ENCODE results near the gene LYPLA2.

LYPLA2 gene

DNA sequence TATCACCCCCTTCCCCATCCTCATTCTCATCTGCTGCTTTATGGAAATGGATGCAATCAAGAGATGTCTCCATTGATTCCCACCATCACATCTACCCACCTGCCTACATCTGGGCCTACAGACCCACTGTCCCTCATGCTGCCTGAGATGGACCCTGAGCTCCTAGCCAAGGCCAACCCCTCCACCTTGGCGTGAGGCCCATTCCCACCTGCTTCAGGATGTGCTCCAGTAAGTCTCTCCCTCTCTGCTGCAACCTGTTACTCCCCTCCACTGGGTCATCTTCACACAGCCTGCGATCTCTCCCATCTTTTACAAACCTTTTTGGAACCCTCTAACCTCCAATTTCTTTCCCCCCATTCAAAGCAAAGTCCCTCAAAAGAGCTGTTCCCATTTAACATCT is 14.1 kb downstream of the LYPLA2 start:
- Histone ChIP-seq H3K9me3 (ENCODE audit: insufficient read depth, low read depth, low read length) (no peaks in the 10 kb centered on the region), H3K9ac (ENCODE audit: low read depth, low read length) (no peak overlapping the region), H3K4me3 (ENCODE audit: low read length) (no peak overlapping the region), H3K27me3 (ENCODE audit: insufficient read depth, low read length) (peaks cover 16% of the 10 kb centered on the region), H3K4me1 (ENCODE audit: insufficient read depth, low read length) (no peaks in the 10 kb centered on the region), H3K27ac (ENCODE audit: low read length) (no peak overlapping the region), H3K36me3 (ENCODE audit: insufficient read depth, low read depth, low read length) (no peaks in the 10 kb centered on the region)

DNA sequence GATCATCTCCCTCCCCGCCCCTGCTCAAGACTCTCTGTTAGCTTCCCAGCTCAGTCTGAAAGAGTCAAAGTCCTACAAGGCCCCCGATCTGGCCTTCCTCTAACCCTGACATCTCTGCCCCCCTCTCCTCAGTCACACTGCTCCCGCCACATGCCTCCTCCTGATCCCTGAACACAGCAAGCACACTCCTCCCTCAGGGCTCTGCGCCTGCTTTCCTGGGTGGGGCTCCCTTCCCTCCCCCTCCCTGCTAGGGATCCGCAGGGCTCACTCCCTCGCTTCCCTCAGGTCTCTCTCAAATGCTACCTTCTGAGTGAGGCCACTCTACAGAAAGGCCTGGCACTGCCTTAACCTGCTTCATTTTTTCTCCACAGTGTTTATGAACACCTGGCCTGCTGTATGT is 15.3 kb downstream of the LYPLA2 start:
- Histone ChIP-seq H3K27me3 (ENCODE audit: insufficient read depth, low read length) (peaks cover 13% of the 10 kb centered on the region), H3K27ac (ENCODE audit: low read length) (no peak overlapping the region), H3K36me3 (ENCODE audit: insufficient read depth, low read depth, low read length) (no peaks in the 10 kb centered on the region), H3K4me3 (ENCODE audit: low read length) (no peak overlapping the region), H3K9ac (ENCODE audit: low read depth, low read length) (no peak overlapping the region; the same call in 1 of the 2 replicates), H3K4me1 (ENCODE audit: insufficient read depth, low read length) (peaks cover 4% of the 10 kb centered on the region; the same call in 1 of the 2 replicates), H3K9me3 (ENCODE audit: insufficient read depth, low read depth, low read length) (no peaks in the 10 kb centered on the region)

DNA sequence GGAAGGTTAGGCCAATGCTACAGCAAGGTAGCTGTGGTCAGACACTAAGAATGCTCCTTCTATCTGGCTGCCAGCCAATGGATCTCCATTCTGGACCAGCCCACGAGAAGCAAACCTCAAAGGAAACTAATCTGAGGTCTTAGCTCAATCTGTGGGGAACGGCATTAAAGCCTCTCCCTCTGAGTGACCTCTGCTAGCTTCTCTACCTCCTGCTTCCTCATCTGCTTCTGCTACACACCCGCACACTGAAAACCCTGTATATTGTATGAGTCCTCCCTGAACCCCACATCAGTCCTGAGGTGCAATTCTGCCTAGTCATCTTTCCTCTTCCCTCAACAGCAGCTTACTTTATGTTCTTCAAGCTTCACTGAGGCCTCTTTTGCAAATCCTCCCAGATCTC is 16.5 kb downstream of the LYPLA2 start:
- H3K4me3 ChIP-seq (ENCODE audit: low read length): no peak overlapping the region
- peaks cover 4% of the 10 kb centered on the region; the same call in 1 of the 2 replicates for H3K4me1 ChIP-seq (ENCODE audit: insufficient read depth, low read length)
- no peaks in the 10 kb centered on the region for H3K36me3 ChIP-seq (ENCODE audit: insufficient read depth, low read depth, low read length)
- no peak overlapping the region for H3K27ac ChIP-seq (ENCODE audit: low read length)
- no peaks in the 10 kb centered on the region for H3K9me3 ChIP-seq (ENCODE audit: insufficient read depth, low read depth, low read length)
- peaks cover 1% of the 10 kb centered on the region; the same call in 1 of the 2 replicates for H3K27me3 ChIP-seq (ENCODE audit: insufficient read depth, low read length)
- H3K9ac ChIP-seq (ENCODE audit: low read depth, low read length): no peak overlapping the region

DNA sequence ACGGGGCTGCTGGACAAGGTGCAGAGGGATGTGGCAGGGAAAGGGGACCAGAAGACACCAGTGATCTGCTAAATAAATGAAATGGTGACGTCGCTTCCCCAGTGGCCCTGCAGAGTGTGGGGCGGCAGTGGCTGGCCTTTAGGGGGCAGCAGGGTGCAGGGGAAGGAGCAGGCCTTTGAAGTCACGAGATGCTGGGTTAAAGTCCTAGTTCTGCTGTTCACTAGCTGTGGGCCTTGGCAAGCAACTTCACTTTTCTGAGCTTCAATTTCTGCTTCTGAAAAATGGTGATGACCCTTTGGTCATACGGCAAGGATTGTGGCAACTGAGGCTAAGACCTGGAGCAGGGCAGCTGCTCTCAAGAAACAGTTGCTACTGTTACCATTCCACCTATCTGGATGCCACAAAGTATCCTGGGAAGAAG is 18.8 kb downstream of the LYPLA2 start:
- H3K27me3 ChIP-seq (ENCODE audit: insufficient read depth, low read length): no peaks in the 10 kb centered on the region
- no peaks in the 10 kb centered on the region for H3K9me3 ChIP-seq (ENCODE audit: insufficient read depth, low read depth, low read length)
- no peak overlapping the region for H3K4me3 ChIP-seq (ENCODE audit: low read length)
- H3K4me1 ChIP-seq (ENCODE audit: insufficient read depth, low read length): peaks cover 4% of the 10 kb centered on the region; the same call in 1 of the 2 replicates
- no peak overlapping the region for H3K27ac ChIP-seq (ENCODE audit: low read length)
- no peak overlapping the region for H3K9ac ChIP-seq (ENCODE audit: low read depth, low read length)
- H3K36me3 ChIP-seq (ENCODE audit: insufficient read depth, low read depth, low read length): no peaks in the 10 kb centered on the region

DNA sequence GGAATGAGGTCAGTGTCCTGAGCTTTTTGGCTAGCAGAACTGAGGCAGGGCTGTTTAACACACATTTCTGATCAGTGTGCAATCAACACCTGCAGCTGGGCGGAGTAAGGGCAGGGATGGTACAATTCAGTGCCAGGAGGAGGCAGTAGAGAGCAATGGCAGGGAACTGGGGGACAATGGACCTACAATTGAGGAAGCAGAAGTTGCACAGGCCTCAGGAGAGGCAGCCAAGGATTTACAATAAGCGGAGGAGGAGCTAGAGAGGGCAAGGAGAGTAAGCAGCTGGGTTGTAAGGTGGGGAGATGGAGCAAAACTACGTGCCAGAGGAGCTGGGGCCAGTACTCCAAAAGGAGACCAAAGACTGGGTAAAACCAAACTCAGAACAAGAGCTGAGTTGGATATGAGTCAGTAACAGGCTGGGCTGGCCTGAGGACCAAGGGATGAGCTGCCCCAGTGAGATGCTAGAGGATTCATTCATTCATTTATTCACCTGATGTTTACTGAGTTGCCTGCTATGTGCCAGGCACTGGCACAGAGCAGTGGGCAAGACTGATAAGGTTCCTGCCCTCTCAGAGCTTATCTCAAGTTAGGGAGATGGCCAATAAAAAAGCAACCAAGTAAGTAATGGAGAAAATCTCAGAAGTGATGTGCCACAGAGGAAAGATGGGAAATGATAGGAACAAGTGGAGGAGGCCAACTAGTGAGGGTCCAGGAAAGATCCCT is 20.0 kb downstream of the LYPLA2 start:
- Histone ChIP-seq H3K4me1 (ENCODE audit: insufficient read depth, low read length) (peaks cover 4% of the 10 kb centered on the region; the same call in 1 of the 2 replicates), H3K27ac (ENCODE audit: low read length) (peak overlapping the region; percentile 3), H3K4me3 (ENCODE audit: low read length) (no peak overlapping the region), H3K36me3 (ENCODE audit: insufficient read depth, low read depth, low read length) (no peaks in the 10 kb centered on the region), H3K27me3 (ENCODE audit: insufficient read depth, low read length) (no peaks in the 10 kb centered on the region), H3K9me3 (ENCODE audit: insufficient read depth, low read depth, low read length) (no peaks in the 10 kb centered on the region), H3K9ac (ENCODE audit: low read depth, low read length) (no peak overlapping the region)

DNA sequence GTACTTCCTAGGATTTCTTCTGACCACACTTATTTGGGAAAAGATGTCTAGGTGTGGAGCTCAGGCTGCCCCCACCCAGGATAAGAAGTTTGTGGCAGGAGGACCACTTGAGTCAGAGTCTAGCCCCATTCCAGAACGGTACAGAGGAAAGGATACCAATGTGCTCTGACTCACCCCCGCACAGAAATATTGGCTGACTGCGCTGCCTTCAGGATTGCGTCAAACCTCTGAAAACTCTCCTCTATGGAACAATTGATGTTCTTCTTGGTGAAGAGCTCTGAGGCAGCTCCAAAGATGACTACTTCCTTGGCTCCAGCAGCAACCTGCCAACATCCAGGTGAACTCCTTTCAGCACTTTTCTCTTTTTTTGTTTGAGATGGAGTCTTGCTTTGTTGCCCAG is 23.1 kb downstream of the LYPLA2 start:
- Histone ChIP-seq H3K4me3 (ENCODE audit: low read length) (no peak overlapping the region), H3K27ac (ENCODE audit: low read length) (no peak overlapping the region), H3K9ac (ENCODE audit: low read depth, low read length) (no peak overlapping the region), H3K9me3 (ENCODE audit: insufficient read depth, low read depth, low read length) (no peaks in the 10 kb centered on the region), H3K27me3 (ENCODE audit: insufficient read depth, low read length) (no peaks in the 10 kb centered on the region), H3K36me3 (ENCODE audit: insufficient read depth, low read depth, low read length) (peaks cover 16% of the 10 kb centered on the region; the same call in 1 of the 2 replicates), H3K4me1 (ENCODE audit: insufficient read depth, low read length) (peaks cover 4% of the 10 kb centered on the region; the same call in 1 of the 2 replicates)

DNA sequence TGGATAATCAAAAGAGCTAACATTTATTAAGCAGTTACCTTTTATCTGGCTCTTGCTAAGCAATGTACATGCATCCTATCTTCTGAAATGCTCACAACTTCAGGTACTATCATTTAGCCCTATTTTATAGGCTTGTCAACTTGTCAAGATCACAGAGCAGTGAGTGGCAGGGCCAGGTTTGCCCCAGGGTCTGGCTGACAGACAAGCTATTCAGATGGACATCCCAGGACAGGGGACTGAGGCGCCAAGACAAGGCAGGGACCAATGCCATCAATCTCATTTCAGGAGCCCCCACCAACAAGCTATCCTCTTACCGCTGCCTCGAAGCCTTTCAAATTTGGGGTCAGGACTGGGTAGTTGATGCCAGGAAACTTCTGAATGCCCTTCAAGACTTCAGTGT is 25.4 kb downstream of the LYPLA2 start:
- Histone ChIP-seq H3K27ac (ENCODE audit: low read length) (no peak overlapping the region), H3K36me3 (ENCODE audit: insufficient read depth, low read depth, low read length) (peaks cover 16% of the 10 kb centered on the region; the same call in 1 of the 2 replicates), H3K4me1 (ENCODE audit: insufficient read depth, low read length) (no peaks in the 10 kb centered on the region), H3K27me3 (ENCODE audit: insufficient read depth, low read length) (no peaks in the 10 kb centered on the region), H3K9ac (ENCODE audit: low read depth, low read length) (no peak overlapping the region), H3K4me3 (ENCODE audit: low read length) (no peak overlapping the region), H3K9me3 (ENCODE audit: insufficient read depth, low read depth, low read length) (no peaks in the 10 kb centered on the region)

DNA sequence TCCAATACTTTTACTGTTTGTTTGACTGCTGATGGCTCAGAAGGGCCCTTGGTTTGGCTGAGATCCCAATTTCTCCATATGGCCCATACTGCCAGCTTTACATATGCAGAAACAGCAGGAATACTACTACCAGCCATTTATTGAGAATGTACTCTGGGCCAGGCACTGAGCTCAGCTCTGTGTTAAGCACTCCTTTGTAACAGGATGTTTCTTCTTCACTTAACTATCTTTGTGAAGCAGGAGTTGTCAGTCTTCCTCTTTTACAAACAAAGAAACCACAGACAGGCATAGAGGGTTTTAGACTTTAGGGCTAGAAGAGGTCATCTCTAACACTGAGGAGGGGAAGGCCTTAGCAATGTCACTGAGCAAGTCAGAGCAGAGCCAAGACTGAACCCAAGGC is 26.0 kb downstream of the LYPLA2 start:
- H3K36me3 ChIP-seq (ENCODE audit: insufficient read depth, low read depth, low read length): peaks cover 16% of the 10 kb centered on the region; the same call in 1 of the 2 replicates
- no peak overlapping the region for H3K27ac ChIP-seq (ENCODE audit: low read length)
- no peak overlapping the region for H3K9ac ChIP-seq (ENCODE audit: low read depth, low read length)
- no peaks in the 10 kb centered on the region for H3K9me3 ChIP-seq (ENCODE audit: insufficient read depth, low read depth, low read length)
- H3K4me1 ChIP-seq (ENCODE audit: insufficient read depth, low read length): no peaks in the 10 kb centered on the region
- no peaks in the 10 kb centered on the region for H3K27me3 ChIP-seq (ENCODE audit: insufficient read depth, low read length)
- no peak overlapping the region for H3K4me3 ChIP-seq (ENCODE audit: low read length)

DNA sequence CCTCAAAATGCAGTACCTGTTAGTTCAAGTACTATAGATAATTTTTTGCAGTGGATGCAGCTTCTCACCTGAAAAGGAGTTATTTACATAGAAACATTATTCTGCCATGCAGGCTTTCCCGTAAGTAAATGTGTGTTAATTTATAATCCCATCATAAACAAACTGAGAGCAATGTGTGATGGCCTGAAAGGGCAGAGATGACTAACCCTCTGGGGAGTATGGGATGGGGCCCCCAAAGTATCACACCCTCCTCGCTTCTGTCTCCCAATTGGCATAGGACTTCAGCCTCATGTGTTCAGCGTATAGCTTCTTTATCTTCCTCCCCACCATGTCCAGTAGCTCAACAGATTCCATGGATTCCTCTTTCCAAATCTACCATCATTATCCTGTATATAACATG is 26.7 kb downstream of the LYPLA2 start:
- peaks cover 16% of the 10 kb centered on the region; the same call in 1 of the 2 replicates for H3K36me3 ChIP-seq (ENCODE audit: insufficient read depth, low read depth, low read length)

DNA sequence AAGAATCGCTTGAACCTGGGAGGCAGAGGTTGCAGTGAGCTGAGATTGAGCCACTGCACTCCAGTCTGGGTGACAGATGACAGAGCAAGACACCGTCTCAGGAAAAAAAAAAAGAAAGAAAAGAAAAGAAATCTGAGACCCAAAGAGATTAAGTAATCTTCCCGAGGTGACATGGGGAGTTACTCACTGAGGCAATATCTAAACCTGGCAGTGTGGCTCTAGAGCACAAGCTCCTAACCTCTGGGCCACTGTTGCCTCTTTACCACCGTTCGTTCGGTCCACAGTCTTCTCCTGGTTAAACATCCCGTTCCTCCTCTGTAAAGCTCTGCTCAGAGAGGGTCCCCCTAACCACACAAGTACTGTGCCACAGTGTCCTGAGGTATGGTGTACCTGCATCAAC is 32.8 kb downstream of the LYPLA2 start:
- no peak overlapping the region for H3K9ac ChIP-seq (ENCODE audit: low read depth, low read length)

More for the DNA sequence above, 26.7 kb downstream of the LYPLA2 start:
- no peaks in the 10 kb centered on the region for H3K4me1 ChIP-seq (ENCODE audit: insufficient read depth, low read length)
- no peak overlapping the region for H3K27ac ChIP-seq (ENCODE audit: low read length)
- no peak overlapping the region for H3K9ac ChIP-seq (ENCODE audit: low read depth, low read length)
- no peaks in the 10 kb centered on the region for H3K27me3 ChIP-seq (ENCODE audit: insufficient read depth, low read length)
- no peaks in the 10 kb centered on the region for H3K9me3 ChIP-seq (ENCODE audit: insufficient read depth, low read depth, low read length)
- H3K4me3 ChIP-seq (ENCODE audit: low read length): no peak overlapping the region

DNA sequence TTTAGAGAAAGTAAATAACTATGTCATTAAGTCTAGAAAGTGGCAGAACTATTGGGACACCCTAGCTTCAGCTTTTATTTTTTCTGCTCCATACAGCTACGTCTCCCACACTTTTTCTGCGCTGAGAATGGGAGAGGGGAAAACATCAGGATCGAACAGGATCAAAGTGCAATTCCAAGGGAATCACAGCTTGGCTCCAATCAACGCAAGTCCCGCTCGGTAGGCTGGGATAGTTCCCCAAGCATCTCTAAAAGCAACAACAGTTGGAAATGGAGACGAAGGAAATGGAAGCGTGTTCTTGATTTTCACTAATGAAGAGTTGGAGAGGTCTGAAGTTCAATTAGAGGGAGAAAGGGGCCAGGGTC is 33.7 kb downstream of the LYPLA2 start:
- Histone ChIP-seq H3K27me3 (ENCODE audit: insufficient read depth, low read length) (no peaks in the 10 kb centered on the region), H3K4me1 (ENCODE audit: insufficient read depth, low read length) (no peaks in the 10 kb centered on the region), H3K9ac (ENCODE audit: low read depth, low read length) (peak overlapping the region; percentile 92), H3K9me3 (ENCODE audit: insufficient read depth, low read depth, low read length) (no peaks in the 10 kb centered on the region), H3K27ac (ENCODE audit: low read length) (peak overlapping the region; percentile 30), H3K4me3 (ENCODE audit: low read length) (peak overlapping the region; percentile 95), H3K36me3 (ENCODE audit: insufficient read depth, low read depth, low read length) (no peaks in the 10 kb centered on the region)

More for the DNA sequence above, 32.8 kb downstream of the LYPLA2 start:
- Histone ChIP-seq H3K4me1 (ENCODE audit: insufficient read depth, low read length) (no peaks in the 10 kb centered on the region), H3K9me3 (ENCODE audit: insufficient read depth, low read depth, low read length) (no peaks in the 10 kb centered on the region), H3K36me3 (ENCODE audit: insufficient read depth, low read depth, low read length) (no peaks in the 10 kb centered on the region), H3K4me3 (ENCODE audit: low read length) (peak overlapping the region; percentile 95; the same call in 1 of the 2 replicates), H3K27me3 (ENCODE audit: insufficient read depth, low read length) (no peaks in the 10 kb centered on the region), H3K27ac (ENCODE audit: low read length) (no peak overlapping the region)

DNA sequence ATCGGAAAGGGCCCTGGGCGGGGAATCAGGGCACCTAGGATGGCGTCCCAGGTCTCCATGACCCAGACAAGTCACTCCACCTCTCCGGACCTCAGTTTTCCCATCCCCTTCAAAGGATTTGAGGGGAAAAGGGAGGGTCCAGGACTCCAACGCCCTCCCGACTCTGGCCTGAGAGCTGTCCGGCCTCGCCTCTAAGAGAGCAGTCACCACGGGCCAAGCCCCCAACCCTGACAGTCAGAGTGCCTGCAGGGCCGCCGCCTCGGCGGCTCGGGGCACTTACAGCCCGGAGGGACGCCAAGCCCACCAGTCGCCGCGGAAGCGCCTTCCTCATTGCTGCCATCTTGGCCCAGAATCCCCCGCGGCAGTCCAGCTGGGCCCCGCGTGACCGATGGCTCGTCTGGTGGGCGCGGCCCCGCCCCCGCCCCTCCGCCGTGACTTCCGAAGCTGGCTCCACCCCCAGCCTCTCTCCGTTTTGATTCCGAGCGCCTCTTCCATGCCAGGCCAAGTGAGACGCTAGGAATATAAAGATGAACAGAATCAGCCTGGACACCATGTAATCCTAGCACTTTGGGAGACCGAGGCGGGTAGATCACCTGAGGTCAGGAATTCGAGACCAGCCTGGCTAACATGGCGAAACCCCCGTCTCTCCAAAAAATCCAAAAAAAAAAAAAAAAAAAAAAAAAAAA is 34.3 kb downstream of the LYPLA2 start, which contains the start of gene HMGCL:
Gene HMGCL, minus strand, starts transcription at position 354 of the 686 bp plus-strand sequence. Its CDS starts 14 bp downstream, at position 340.
- Histone ChIP-seq H3K9me3 (ENCODE audit: insufficient read depth, low read depth, low read length) (no peaks in the 10 kb centered on the region), H3K27ac (ENCODE audit: low read length) (peak within 1 kb of the TSS; percentile 30), H3K4me1 (ENCODE audit: insufficient read depth, low read length) (no peaks in the 10 kb centered on the region), H3K27me3 (ENCODE audit: insufficient read depth, low read length) (no peaks in the 10 kb centered on the region), H3K4me3 (ENCODE audit: low read length) (peak within 1 kb of the TSS; percentile 95), H3K9ac (ENCODE audit: low read depth, low read length) (peak within 1 kb of the TSS; percentile 92), H3K36me3 (ENCODE audit: insufficient read depth, low read depth, low read length) (no peaks in the 10 kb centered on the region)

Data from iPS-20b (cell line).